Measurements from ENCODE around the gene ZNF629.

ZNF629 gene

DNA sequence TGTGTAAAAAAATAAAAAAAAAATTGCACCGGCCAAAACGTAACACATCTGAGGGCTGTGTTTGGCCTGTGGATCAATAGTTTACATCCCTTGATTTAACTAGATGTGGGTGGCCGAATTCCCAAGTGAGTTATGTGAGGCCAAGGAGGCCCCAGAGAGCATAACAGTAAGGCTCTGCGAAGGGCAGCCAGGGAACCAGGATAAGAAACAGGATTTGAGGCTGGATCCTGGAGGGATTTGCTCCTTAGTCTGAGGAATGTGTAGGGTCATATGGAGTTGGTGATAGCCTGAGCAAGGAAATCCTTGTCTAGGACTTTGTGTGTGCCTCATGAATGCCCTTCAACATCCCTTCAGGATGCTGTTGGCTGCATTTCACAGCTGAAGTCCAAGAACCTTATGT, 36.8 kb downstream of the ZNF629 start:
- TF ChIP-seq GATA2 (IDR thresholded peaks at IDR 0.05; ENCODE audit: low read depth, low read length), result no peak
- no peak for TF ChIP-seq GATA3 (IDR thresholded peaks at IDR 0.05; ENCODE audit: low read depth, low read length)

DNA sequence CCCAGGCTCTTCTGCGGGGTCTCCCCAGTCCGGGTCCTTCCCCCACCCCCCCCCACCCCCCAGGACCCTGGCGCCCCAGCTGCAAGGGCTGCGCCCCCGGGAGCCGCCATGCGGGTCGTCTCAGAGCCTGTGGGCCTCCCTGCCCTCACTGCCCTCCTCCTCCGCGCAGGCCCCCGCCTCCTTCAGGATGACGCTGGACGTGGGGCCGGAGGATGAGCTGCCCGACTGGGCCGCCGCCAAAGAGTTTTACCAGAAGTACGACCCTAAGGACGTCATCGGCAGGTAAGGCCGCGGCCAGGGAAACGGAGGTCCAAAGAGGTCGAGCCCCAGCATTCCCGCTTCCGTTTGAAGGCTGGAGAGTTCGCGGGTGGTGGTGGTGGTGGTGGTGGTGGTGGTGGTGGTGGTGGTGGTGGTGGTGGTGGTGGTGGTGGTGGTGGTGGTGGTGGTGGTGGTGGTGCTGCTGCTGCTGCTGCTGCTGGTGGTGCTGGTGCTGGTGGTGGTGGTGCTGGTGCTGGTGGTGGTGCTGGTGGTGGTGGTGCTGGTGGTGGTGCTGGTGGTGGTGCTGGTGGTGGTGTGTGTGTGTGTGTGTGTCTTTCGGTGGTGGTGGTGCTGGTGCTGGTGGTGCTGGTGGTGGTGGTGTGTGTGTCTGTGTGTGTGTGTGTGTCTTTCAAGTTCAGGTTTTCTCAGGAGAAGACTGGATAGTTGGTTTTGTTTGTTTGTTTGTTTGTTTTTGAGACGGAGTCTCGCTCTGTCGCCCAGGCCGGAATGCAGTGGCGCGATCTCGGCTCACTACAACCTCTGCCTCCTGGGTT, 38.2 kb downstream of the ZNF629 start:
- TF ChIP-seq GATA3 (IDR thresholded peaks at IDR 0.05; ENCODE audit: low read depth, low read length), result no peak
- TF ChIP-seq GATA2 (IDR thresholded peaks at IDR 0.05; ENCODE audit: low read depth, low read length), result no peak

DNA sequence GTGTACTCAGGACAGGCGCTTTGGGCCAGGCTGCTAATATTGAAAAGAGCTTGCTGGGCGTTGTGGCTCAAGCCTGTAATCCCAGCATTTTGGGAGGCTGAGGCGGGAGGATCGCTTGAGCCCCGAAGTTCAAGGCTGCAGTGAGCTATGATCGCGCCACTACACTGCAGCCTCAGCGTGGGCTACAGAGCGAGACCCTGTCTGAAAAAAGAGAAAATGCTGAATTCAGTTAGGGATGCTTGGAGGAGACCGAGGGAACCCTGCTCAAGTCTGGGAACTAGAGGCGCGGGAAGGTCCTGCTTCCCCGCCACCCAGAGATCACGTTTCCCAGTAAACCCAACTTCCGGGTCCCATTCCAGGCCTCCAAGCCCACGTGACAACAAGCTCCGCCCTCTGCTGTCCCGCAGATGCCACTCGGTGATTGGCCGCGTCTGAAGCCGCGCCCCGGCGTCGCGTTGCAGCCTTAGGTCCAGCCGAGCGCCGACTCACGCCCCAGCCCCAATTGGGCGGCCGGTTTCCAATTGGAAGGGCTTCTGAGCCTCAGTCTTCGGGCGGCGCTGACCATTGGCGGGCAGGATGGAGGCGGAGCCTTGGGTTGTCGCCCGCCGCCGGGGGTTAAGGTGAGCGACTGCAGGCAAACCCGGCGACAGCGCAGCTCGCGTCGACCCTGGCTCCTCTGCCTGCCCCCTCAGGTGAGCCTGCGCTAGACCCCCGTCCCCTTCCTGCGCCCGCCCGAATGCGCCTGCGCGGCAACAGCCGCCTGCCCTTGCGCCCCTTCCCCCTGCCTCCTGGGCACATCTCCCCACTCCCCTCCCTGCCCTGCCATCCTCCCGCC, 39.0 kb downstream of the ZNF629 start, which contains the start of gene PHKG2:
TSS of gene PHKG2 (plus strand) at position 627 of the 835 bp plus-strand sequence. CDS start 396 bp downstream, outside the sequence.
- TF ChIP-seq GATA2 (IDR thresholded peaks at IDR 0.05; ENCODE audit: low read depth, low read length) (no peak), GATA3 (IDR thresholded peaks at IDR 0.05; ENCODE audit: low read depth, low read length) (no peak)

DNA sequence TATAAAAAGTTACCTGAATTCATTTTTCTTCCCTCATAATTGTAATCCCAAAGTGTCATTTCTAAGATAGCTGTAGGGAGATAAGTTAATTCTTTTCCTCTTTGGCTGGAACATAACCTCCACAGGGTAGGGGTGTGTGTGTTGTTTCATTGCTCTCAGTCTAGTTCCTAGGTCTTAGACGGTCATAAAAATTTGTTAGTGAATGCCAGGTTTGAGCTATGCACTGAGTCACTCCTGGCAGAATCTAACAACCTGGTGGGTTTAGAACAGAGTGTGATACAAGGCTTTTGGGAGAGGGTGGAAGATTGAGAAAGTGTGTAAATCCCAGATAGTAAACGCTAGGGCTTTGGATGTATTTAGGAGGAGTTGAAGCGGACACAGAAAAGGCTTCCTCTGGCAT, 39.7 kb downstream of the ZNF629 start:
- TF ChIP-seq GATA2 (IDR thresholded peaks at IDR 0.05; ENCODE audit: low read depth, low read length), result no peak
- TF ChIP-seq GATA3 (IDR thresholded peaks at IDR 0.05; ENCODE audit: low read depth, low read length), result no peak

DNA sequence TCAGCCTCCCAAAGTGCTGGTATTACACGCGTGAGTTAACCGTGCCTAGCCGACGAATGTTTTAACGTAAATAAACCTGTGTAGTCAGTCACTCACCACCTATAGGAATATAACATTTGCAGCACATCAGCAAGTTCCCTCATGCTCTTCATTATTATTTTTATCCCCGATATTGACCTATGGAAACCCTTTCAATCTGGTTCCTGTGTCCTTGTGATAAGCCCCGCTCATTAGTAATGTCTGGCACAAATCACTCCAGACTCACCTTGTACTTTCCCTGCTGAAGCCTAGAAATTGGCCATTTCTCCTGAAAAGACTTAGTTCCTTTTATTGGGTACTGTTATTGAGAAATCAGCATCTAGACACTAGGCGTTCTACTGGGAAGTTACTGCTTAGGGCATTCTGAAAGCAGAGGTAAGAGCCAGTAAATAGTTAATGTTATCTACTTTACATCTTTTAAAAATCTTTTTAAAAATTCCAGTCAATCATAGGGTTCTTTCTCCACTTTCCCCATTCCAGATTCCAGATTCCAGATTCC, 40.3 kb downstream of the ZNF629 start:
- TF ChIP-seq GATA2 (IDR thresholded peaks at IDR 0.05; ENCODE audit: low read depth, low read length) (no peak), GATA3 (IDR thresholded peaks at IDR 0.05; ENCODE audit: low read depth, low read length) (no peak)

DNA sequence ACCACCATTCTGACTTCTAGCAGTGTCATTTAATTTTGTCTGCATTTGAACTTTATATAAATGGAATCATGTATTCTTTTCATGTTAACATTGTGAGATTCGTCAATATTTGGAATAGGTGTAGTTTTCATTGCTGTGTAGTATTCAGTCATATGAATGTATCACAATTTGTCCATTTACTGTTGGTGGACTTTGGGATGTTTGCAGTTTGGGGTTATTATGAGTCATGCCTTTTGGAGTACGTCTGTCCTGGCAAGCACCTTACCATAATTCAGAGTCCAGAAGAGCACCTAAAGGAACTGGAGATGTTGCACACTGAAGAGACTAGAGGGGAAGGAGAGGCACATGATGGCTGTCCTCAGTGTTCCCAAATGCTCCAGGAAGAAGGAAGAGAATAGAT, 41.9 kb downstream of the ZNF629 start:
- TF ChIP-seq GATA3 (IDR thresholded peaks at IDR 0.05; ENCODE audit: low read depth, low read length) (no peak), GATA2 (IDR thresholded peaks at IDR 0.05; ENCODE audit: low read depth, low read length) (no peak)

DNA sequence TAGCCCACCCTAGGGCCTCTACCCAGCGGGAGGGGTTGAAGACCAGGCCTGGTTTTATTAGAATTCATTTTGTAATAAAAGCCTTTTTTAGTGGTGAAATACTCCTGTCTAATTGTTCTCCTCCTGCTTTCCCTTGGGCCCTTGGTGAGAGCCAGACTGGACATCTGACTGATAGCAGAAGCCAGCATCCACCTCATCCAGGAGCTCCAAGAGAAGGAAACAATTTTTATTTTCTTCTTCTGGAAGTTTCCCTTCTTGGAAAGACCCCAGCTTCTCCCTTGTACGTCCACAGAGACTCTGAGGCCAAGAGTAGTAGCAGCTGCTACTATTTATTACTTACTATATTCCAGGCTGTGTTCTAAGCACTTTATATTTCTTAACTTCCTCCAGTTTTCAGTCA, 42.8 kb downstream of the ZNF629 start:
- TF ChIP-seq GATA2 (IDR thresholded peaks at IDR 0.05; ENCODE audit: low read depth, low read length) (no peak), GATA3 (IDR thresholded peaks at IDR 0.05; ENCODE audit: low read depth, low read length) (no peak)

DNA sequence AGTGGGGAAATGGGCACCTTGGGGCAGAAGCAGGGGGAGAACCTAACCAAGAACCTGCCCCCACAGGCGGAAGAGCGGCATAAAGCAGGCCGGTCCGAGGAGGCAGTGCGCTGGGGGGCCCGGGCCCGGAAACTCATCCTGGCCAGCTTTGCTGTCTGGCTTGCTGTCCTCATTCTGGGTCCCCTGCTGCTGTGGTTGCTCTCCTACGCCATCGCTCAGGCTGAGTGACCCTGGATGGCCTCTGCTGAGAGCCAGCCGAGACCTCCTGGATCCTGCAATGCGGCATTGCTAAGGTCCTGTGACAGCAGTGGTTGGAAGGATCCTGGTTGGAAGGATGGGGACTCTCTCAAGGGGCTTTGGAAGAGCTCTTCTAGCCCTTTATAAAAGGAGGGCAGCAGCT, 43.3 kb downstream of the ZNF629 start:
- no peak for TF ChIP-seq GATA3 (IDR thresholded peaks at IDR 0.05; ENCODE audit: low read depth, low read length)

DNA sequence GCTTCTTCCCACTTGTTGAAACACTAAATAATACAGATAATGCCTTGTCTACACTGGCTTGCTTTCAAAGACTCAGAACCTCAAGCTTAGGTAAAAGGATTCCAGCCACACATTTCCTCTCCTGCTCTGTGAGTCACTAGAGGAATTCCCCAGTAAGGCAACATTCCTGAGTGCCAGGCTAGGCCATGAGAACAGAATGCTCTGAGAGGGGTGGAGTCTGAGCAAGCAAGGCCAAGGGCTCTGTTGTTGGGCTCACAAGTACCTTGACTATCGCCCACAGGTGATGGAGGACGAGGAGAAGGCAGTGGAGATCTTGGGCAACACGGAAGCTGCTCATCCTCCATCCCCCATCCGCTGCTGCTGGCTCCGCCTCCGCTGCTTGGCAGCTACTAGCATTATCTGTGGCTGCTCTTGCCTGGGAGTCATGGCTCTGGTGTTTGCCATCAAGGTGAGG, 45.5 kb downstream of the ZNF629 start:
- TF ChIP-seq GATA2 (IDR thresholded peaks at IDR 0.05; ENCODE audit: low read depth, low read length), result no peak
- no peak for TF ChIP-seq GATA3 (IDR thresholded peaks at IDR 0.05; ENCODE audit: low read depth, low read length)

DNA sequence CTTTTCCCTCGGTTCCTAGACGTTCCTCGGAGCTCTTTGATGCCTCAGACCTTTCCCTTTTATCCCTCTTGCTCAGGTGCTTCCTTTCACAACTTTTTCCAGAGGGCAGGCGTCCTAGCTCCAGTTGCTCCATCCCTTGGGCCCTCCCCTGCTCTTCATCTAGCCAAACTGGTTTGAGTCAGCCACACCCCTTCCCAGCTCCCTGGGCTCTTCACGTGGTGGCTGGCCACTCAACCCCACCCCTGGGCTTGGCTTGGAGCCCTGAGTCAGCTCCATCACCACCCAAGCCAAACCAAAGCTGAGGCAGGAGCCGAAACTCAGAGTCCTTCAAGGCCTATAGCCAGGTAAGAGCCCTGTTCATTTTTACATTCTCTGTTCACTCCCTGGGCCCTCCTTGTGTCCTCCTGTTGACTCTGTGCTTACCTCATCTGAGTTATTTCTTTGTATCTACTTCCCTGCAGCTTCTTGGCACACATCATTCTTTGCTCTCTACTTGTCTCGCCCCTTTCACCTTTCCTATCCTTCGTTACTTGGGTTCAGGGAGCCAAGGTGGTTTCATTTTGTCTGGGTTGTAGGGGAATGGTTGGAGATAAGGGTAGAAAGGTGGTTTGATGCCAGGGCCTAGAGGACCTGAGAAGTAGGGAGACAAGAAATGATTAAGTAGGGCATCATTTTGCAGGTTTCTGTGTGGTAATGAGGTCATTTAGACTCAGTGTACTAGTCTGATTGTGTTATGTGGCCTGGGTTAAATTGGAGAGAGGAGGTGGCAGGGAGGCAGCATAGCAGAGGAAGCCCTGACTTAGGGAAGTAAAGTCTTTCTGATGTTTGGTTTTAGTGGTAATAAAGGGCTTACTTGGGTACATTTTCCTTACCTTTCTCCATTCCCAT, 46.4 kb downstream of the ZNF629 start:
- no peak for TF ChIP-seq GATA3 (IDR thresholded peaks at IDR 0.05; ENCODE audit: low read depth, low read length)

DNA sequence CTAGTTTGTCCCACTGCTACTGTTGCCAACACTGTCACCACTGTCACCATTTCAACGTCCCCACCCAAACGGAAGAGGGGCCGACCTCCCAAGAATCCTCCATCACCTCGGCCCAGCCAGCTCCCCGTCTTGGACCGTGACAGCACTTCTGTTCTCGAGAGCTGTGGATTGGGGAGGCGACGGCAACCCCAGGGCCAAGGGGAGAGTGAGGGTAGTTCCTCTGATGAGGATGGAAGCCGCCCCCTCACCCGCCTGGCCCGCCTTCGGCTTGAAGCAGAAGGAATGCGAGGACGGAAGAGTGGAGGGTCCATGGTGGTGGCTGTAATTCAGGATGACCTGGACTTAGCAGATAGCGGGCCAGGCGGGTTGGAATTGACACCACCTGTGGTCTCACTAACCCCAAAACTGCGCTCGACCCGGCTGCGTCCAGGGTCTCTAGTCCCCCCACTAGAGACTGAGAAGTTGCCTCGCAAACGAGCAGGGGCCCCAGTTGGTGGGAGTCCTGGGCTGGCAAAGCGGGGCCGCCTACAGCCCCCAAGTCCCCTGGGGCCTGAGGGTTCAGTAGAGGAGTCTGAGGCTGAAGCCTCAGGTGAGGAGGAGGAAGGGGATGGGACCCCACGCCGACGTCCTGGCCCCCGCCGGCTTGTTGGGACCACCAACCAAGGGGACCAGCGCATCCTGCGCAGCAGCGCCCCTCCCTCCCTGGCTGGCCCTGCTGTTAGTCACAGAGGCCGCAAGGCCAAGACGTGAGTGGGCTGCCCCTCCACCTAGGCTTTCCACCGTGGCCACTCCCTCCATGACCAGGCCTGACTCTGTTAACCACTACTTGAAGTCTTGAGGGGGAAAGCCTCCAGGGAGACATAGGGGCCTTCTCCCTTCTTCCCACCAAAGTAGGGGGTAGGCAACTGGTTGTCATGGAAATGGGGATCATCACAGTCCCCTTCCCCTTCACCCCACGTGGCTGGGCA, 47.7 kb downstream of the ZNF629 start:
- TF ChIP-seq GATA2 (IDR thresholded peaks at IDR 0.05; ENCODE audit: low read depth, low read length) (no peak), GATA3 (IDR thresholded peaks at IDR 0.05; ENCODE audit: low read depth, low read length) (no peak)

DNA sequence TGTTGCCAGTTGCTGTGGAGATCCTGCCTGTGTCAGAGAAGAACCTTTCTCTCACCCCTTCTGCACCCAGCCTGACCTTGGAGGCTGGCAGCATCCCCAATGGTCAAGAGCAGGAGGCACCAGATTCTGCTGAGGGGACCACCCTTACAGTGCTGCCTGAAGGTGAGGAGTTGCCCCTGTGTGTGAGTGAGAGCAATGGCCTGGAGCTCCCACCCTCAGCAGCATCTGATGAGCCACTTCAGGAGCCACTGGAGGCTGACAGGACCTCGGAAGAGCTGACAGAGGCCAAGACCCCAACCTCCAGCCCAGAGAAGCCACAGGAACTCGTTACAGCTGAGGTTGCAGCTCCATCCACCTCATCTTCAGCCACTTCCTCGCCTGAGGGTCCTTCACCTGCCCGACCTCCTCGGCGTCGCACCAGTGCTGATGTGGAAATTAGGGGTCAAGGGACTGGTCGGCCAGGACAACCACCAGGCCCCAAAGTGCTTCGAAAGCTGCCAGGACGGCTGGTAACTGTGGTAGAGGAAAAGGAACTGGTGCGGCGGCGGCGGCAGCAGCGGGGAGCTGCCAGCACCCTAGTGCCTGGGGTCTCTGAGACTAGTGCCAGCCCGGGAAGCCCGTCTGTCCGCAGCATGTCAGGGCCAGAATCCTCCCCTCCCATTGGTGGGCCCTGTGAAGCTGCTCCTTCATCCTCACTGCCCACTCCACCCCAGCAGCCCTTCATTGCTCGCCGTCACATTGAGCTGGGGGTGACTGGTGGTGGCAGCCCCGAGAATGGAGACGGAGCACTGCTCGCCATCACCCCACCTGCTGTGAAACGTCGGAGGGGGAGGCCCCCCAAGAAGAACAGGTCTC, 49.0 kb downstream of the ZNF629 start:
- TF ChIP-seq GATA2 (IDR thresholded peaks at IDR 0.05; ENCODE audit: low read depth, low read length), result no peak
- no peak for TF ChIP-seq GATA3 (IDR thresholded peaks at IDR 0.05; ENCODE audit: low read depth, low read length)
